ENCODE measurements around the gene SEZ6L2.

SEZ6L2 gene

GRCh38 chr16:29842732-29843346 lies 56.5 kb downstream of the SEZ6L2 start:
- ChIA-PET POLR2A (interaction anchor here (1.0 to 1.4 kb wide), 2 partner anchors 8 to 20 kb away, joined by 3 to 7 read pairs; no protein-coding TSS in a partner anchor), CTCF (interaction anchor here (0.6 to 1.4 kb wide), 5 partner anchors 19 to 186 kb away, joined by 3 to 4 read pairs (median 3); no protein-coding TSS in a partner anchor)
- Histone ChIP-seq H3K36me3 (ENCODE audit: control insufficient read depth in 2 of 2, insufficient read depth in 1 of 2, low read length in 2 of 2) (peaks cover 0 to 9% of the 10 kb centered on the region in 2 experiments; a peak in 1 of 3 replicates), H3K27ac (ENCODE audit: extremely low read depth, low read depth, low read length) (no peak overlapping the region), H3K4me1 (ENCODE audit: control insufficient read depth, insufficient read depth, low read length) (no peaks in the 10 kb centered on the region), H3K4me3 (ENCODE audit: low read depth, low read length) (no peak overlapping the region), H3K9me3 (ENCODE audit: control insufficient read depth, insufficient read depth, low read depth, low read length) (no peaks in the 10 kb centered on the region)
- TF ChIP-seq SP2 (tag by site-specific recombination; IDR thresholded peaks at IDR 0.05) (0 out of 2 replicates have a peak, but pooled peaks have one; percentile 9), ZFP3 (tag by site-specific recombination; IDR thresholded peaks at IDR 0.05; ENCODE audit: low read depth) (peak; percentile 40; the same call in 1 of the 2 replicates), ZSCAN23 (tag by site-specific recombination; IDR thresholded peaks at IDR 0.05) (no peak)
- TF ChIP-seq, protein P1, sequence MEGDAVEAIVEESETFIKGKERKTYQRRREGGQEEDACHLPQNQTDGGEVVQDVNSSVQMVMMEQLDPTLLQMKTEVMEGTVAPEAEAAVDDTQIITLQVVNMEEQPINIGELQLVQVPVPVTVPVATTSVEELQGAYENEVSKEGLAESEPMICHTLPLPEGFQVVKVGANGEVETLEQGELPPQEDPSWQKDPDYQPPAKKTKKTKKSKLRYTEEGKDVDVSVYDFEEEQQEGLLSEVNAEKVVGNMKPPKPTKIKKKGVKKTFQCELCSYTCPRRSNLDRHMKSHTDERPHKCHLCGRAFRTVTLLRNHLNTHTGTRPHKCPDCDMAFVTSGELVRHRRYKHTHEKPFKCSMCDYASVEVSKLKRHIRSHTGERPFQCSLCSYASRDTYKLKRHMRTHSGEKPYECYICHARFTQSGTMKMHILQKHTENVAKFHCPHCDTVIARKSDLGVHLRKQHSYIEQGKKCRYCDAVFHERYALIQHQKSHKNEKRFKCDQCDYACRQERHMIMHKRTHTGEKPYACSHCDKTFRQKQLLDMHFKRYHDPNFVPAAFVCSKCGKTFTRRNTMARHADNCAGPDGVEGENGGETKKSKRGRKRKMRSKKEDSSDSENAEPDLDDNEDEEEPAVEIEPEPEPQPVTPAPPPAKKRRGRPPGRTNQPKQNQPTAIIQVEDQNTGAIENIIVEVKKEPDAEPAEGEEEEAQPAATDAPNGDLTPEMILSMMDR (tag by site-specific recombination; IDR thresholded peaks at IDR 0.05) = peak; percentile 49; the same call in 1 of the 2 replicates

DNA sequence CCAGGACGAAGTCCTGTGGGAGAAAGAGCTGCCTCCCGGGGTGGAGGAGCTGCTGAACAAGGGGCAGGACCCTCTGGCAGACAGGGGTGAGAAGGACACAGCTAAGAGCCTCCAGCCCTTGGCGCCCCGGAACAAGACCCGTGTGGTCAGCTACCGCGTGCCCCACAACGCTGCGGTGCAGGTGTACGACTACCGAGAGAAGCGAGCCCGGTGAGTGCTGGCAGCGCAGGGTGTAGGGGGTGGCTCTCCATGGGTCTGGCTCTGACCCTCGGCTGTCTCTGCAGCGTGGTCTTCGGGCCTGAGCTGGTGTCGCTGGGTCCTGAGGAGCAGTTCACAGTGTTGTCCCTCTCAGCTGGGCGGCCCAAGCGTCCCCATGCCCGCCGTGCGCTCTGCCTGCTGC lies 57.7 kb downstream of the SEZ6L2 start:
- ChIA-PET POLR2A (no interaction called here), CTCF (interaction anchor here (0.6 to 1.3 kb wide), 3 partner anchors 23 to 166 kb away, joined by 3 to 6 read pairs (median 3); partner anchors contain the start of gene PAGR1)
- Histone ChIP-seq H3K9me3 (ENCODE audit: control insufficient read depth, insufficient read depth, low read depth, low read length) (no peaks in the 10 kb centered on the region), H3K4me3 (ENCODE audit: low read depth, low read length) (no peak overlapping the region), H3K36me3 (ENCODE audit: control insufficient read depth in 2 of 2, insufficient read depth in 1 of 2, low read length in 2 of 2) (peaks cover 0 to 3% of the 10 kb centered on the region in 2 experiments; a peak in 1 of 3 replicates), H3K4me1 (ENCODE audit: control insufficient read depth, insufficient read depth, low read length) (no peaks in the 10 kb centered on the region), H3K27ac (ENCODE audit: extremely low read depth, low read depth, low read length) (no peak overlapping the region)
- TF ChIP-seq ZNF302 (tag by site-specific recombination; IDR thresholded peaks at IDR 0.05; ENCODE audit: low read depth) = no peak
- no peak for TF ChIP-seq GLIS2 (tag by site-specific recombination; IDR thresholded peaks at IDR 0.05)
- no peak for TF ChIP-seq ZNF48 (tag by site-specific recombination; IDR thresholded peaks at IDR 0.05)
- no peak for TF ChIP-seq RBAK (tag by site-specific recombination; IDR thresholded peaks at IDR 0.05)
- no peak for TF ChIP-seq ZNF155 (tag by site-specific recombination; IDR thresholded peaks at IDR 0.05)
- no peak for TF ChIP-seq ZNF555 (tag by site-specific recombination; conservative IDR thresholded peaks at IDR 0.05)
- TF ChIP-seq ZNF366 (tag by site-specific recombination; conservative IDR thresholded peaks at IDR 0.05) = no peak
- no peak for TF ChIP-seq ZNF112 (tag by site-specific recombination; IDR thresholded peaks at IDR 0.05)
- TF ChIP-seq ZBTB7A (tag by site-specific recombination; IDR thresholded peaks at IDR 0.05; ENCODE audit: low read depth) = no peak
- no peak for TF ChIP-seq ZNF623 (tag by site-specific recombination; IDR thresholded peaks at IDR 0.05)
- no peak for TF ChIP-seq ZNF626 (tag by site-specific recombination; IDR thresholded peaks at IDR 0.05)
- no peak for TF ChIP-seq KLF7 (tag by site-specific recombination; IDR thresholded peaks at IDR 0.05; ENCODE audit: borderline replicate concordance)
- TF ChIP-seq, protein P2, sequence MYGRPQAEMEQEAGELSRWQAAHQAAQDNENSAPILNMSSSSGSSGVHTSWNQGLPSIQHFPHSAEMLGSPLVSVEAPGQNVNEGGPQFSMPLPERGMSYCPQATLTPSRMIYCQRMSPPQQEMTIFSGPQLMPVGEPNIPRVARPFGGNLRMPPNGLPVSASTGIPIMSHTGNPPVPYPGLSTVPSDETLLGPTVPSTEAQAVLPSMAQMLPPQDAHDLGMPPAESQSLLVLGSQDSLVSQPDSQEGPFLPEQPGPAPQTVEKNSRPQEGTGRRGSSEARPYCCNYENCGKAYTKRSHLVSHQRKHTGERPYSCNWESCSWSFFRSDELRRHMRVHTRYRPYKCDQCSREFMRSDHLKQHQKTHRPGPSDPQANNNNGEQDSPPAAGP (tag by site-specific recombination; IDR thresholded peaks at IDR 0.05) = no peak
- TF ChIP-seq MYNN (tag by site-specific recombination; IDR thresholded peaks at IDR 0.05; ENCODE audit: borderline replicate concordance) = no peak
- no peak for TF ChIP-seq BCL11A (tag by site-specific recombination; IDR thresholded peaks at IDR 0.05; ENCODE audit: low read depth)
- no peak for TF ChIP-seq HOXA7 (CRISPR knock-in tag; IDR thresholded peaks at IDR 0.05; ENCODE audit: borderline replicate concordance)
- no peak for TF ChIP-seq ZNF114 (tag by site-specific recombination; IDR thresholded peaks at IDR 0.05)
- TF ChIP-seq KLF8 (tag by site-specific recombination; IDR thresholded peaks at IDR 0.05) = no peak
- TF ChIP-seq ZNF76 (tag by site-specific recombination; IDR thresholded peaks at IDR 0.05; ENCODE audit: borderline replicate concordance, low read depth) = no peak
- TF ChIP-seq ZNF473 (tag by site-specific recombination; IDR thresholded peaks at IDR 0.05) = no peak
